HepG2 (cell line): Measurements from ENCODE around the gene MEIS1. TPM values are rescaled to one million over a fixed set of nuclear protein-coding genes. Genes with fewer than 3 reads are reported as not detected.

Experiments
- ATAC-seq: fragments of 200-7000 bp; cut with Tn5 transposase; 3 replicates; pipeline ENCODE4 v1.9.1; 2020; ENCODE audit warnings: mild to moderate bottlenecking, moderate library complexity
- BruUV-seq: library from RNA; stranded (reverse); fragments of 400-500 nt; replicated peaks from 2 replicates; lab custom pipeline; 2021; lab: Mats Ljungman, UMichigan
- CTCF ChIA-PET: fragments of 300-600 bp; formaldehyde crosslinking; extraction: SDS; loops from one replicate; lab custom pipeline; 2021; ENCODE audit warnings: low total read pairs, inconsistent platforms, low intra/inter-chr PET ratio; lab: Yijun Ruan, JAX
- POLR2A ChIA-PET: fragments of 350-600 bp; sonication (Branson Sonifier 250); formaldehyde crosslinking; loops from one replicate; lab custom pipeline; 2020; ENCODE audit warnings: antibody characterized with exemption, inconsistent platforms; lab: Yijun Ruan, JAX
- DNase-seq: peaks from one replicate; pipeline ENCODE4 v3.0.0-alpha.2; 2015; ENCODE audit warnings: low spot score
- FAIRE-seq: peaks from 3 replicates; lab custom pipeline; 2011; peaks lifted over from hg19 to GRCh38; lab: Jason Lieb, UNC
- H2AFZ ChIP-seq: one replicate; pipeline ENCODE4 v1.6.1; 2011; ENCODE audit warnings: low read length, inconsistent platforms
- H3K27ac ChIP-seq: fragments of 300-600 bp; 3 replicates; pipeline ENCODE4 v1.8.0; 2011; ENCODE audit warnings: mixed run types, mild to moderate bottlenecking, mixed read lengths, low read length, inconsistent platforms; ENCODE audit not compliant: insufficient read depth; ENCODE audit errors: extremely low read length
- H3K27me3 ChIP-seq, 2 experiments: fragments of 200-600 bp in 1 of 2; 2 replicates in 1 of 2; 3 replicates in 1 of 2; pipeline versions ENCODE4 v1.6.0 to v1.8.0; 2011; ENCODE audit warnings: low read length in 2 of 2, mild to moderate bottlenecking in 2 of 2, moderate library complexity in 2 of 2, inconsistent platforms in 1 of 2; ENCODE audit not compliant: insufficient read depth in 2 of 2, control insufficient read depth in 1 of 2
- H3K36me3 ChIP-seq, 2 experiments: fragments of 200-600 bp in 1 of 2; replicated peaks in 1 of 2; 2 replicates in 1 of 2; 3 replicates in 1 of 2; pipeline versions ENCODE4 v1.5.1 to v1.8.0; 2011; ENCODE audit warnings: low read length in 2 of 2, inconsistent platforms in 1 of 2; ENCODE audit not compliant: insufficient read depth in 2 of 2, control insufficient read depth in 1 of 2
- H3K4me1 ChIP-seq: 2 replicates; pipeline ENCODE4 v1.5.1; 2012; ENCODE audit warnings: low read length, inconsistent platforms; ENCODE audit not compliant: insufficient read depth
- H3K4me2 ChIP-seq: 2 replicates; pipeline ENCODE4 v1.6.0; 2011; ENCODE audit warnings: low read depth, low read length, inconsistent platforms
- H3K4me3 ChIP-seq, 3 experiments: fragments of 200-600 bp in 1 of 3; sonication (generic), shearing (Covaris generic) in 1 of 3; replicated peaks in 1 of 3; 2 replicates each; pipeline ENCODE4 v1.5.1; 2011 to 2016; ENCODE audit warnings: low read length in 3 of 3, inconsistent platforms in 2 of 3, low read depth in 2 of 3, mild to moderate bottlenecking in 2 of 3, control low read depth in 1 of 3, mixed read lengths in 1 of 3; ENCODE audit not compliant: insufficient read depth in 1 of 3
- H3K79me2 ChIP-seq: one replicate; pipeline ENCODE4 v1.6.1; 2011; ENCODE audit warnings: low read length, inconsistent platforms; ENCODE audit not compliant: insufficient read depth
- H3K9ac ChIP-seq: 2 replicates; pipeline ENCODE4 v1.6.0; 2011; ENCODE audit warnings: mild to moderate bottlenecking, low read depth, low read length, inconsistent platforms; ENCODE audit not compliant: insufficient read depth
- H3K9me3 ChIP-seq: 2 replicates; pipeline ENCODE4 v1.5.1; 2012; ENCODE audit warnings: mild to moderate bottlenecking, low read length
- H4K20me1 ChIP-seq: 2 replicates; pipeline ENCODE4 v1.6.0; 2011; ENCODE audit warnings: inconsistent platforms, mild to moderate bottlenecking, low read length, moderate library complexity; ENCODE audit not compliant: insufficient read depth
- GTF3A ChIP-seq: sonication (generic); formaldehyde crosslinking; conservative IDR thresholded peaks from 2 replicates; pipeline ENCODE4 v1.4.0; 2020; ENCODE audit warnings: mild to moderate bottlenecking, missing genetic modification reagents
- HOXD1 ChIP-seq: sonication (generic); formaldehyde crosslinking; IDR thresholded peaks from 2 replicates; pipeline ENCODE4 v1.5.0; 2020; ENCODE audit warnings: missing genetic modification reagents
- KLF15 ChIP-seq: sonication (generic); formaldehyde crosslinking; IDR thresholded peaks from 2 replicates; pipeline ENCODE4 v1.8.1; 2023; ENCODE audit warnings: borderline replicate concordance, mild to moderate bottlenecking, inconsistent platforms, missing genetic modification reagents, mixed read lengths
- MEF2D ChIP-seq: sonication (generic); formaldehyde crosslinking; IDR thresholded peaks from 2 replicates; pipeline ENCODE4 v1.5.1; 2020; ENCODE audit warnings: mild to moderate bottlenecking, missing genetic modification reagents
- NFIB ChIP-seq: sonication (generic); formaldehyde crosslinking; IDR thresholded peaks from 2 replicates; pipeline ENCODE4 v1.9.0; 2021; ENCODE audit warnings: missing genetic modification reagents, mild to moderate bottlenecking, borderline replicate concordance
- PCBP2 ChIP-seq: fragments of 200-400 bp; formaldehyde crosslinking; optimal IDR thresholded peaks from 2 replicates; pipeline ENCODE3; 2018; ENCODE audit warnings: low read length, low read depth; ENCODE audit not compliant: poor library complexity, severe bottlenecking
- POLR2AphosphoS5 ChIP-seq: IDR thresholded peaks from 2 replicates; pipeline ENCODE4 v1.6.1; 2012; ENCODE audit warnings: low read depth, low read length
- PRPF4 ChIP-seq: fragments of 200-400 bp; formaldehyde crosslinking; IDR thresholded peaks from 2 replicates; pipeline ENCODE4 v1.6.1; 2016; ENCODE audit warnings: low read length, low read depth; ENCODE audit not compliant: poor library complexity, severe bottlenecking
- TBX2 ChIP-seq: sonication (generic); formaldehyde crosslinking; IDR thresholded peaks from 2 replicates; pipeline ENCODE4 v1.5.0; 2020; ENCODE audit warnings: missing genetic modification reagents, mild to moderate bottlenecking, borderline replicate concordance
- YEATS2 ChIP-seq: sonication (generic); formaldehyde crosslinking; IDR thresholded peaks from 2 replicates; pipeline ENCODE4 v1.4.0; 2020; ENCODE audit warnings: missing genetic modification reagents, borderline replicate concordance
- ZMYM3 ChIP-seq: sonication (generic); formaldehyde crosslinking; IDR thresholded peaks from 2 replicates; pipeline ENCODE4 v1.5.1; 2020; ENCODE audit warnings: mild to moderate bottlenecking, missing genetic modification reagents
- ZNF17 ChIP-seq: sonication (generic); formaldehyde crosslinking; IDR thresholded peaks from 2 replicates; pipeline ENCODE4 v1.5.0; 2020; ENCODE audit warnings: mild to moderate bottlenecking, missing genetic modification reagents
- ZNF24 ChIP-seq: fragments of 450-650 bp; IDR thresholded peaks from 2 replicates; pipeline ENCODE4 v1.6.1; 2017; ENCODE audit warnings: antibody characterized with exemption, mild to moderate bottlenecking
- WGBS: methylation state at CpG from one replicate; pipeline ENCODE4 v1.1.6; 2017; ENCODE audit warnings: low lambda C conversion rate; 5-methylcytosine and 5-hydroxymethylcytosine counted together
- in situ Hi-C: cut with HindIII; loops from 2 replicates; pipeline ENCODE4 v1.10.0; 2017; ENCODE audit warnings: low pct_unique_long_range_greater_than_20kb; ENCODE audit not compliant: extremely low pct_ligation_motif_present
- intact Hi-C: fragments of 100-400 bp; cut with micrococcal nuclease; formaldehyde crosslinking; loops from one replicate; pipeline ENCODE4 v1.10.0; 2022; ENCODE audit not compliant: unreplicated experiment
- polyA plus RNA-seq, 8 experiments: library from polyadenylated mRNA; depleted of rRNA in 3 of 8; stranded (reverse) in 7 of 8; unstranded in 1 of 8; fragments of >200 nt; fragmentation: Illumina TruSeq in 4 of 8; extraction: Trizol in 4 of 8; gene quantifications; 2 replicates each; pipeline versions ENCODE4 v1.2.1 to v1.2.3, GENCODE V29; 2011 to 2016; ENCODE audit warnings: low read depth in 4 of 8, missing spikeins in 1 of 8, mixed read lengths in 1 of 8; ENCODE audit not compliant: insufficient read depth in 1 of 8
- total RNA-seq, 5 experiments: library from RNA; depleted of rRNA; stranded (reverse); fragments of >200 nt; fragmentation: Illumina TruSeq; extraction: Trizol; gene quantifications; 2 replicates each; pipeline ENCODE4 v1.2.3, GENCODE V29; 2016; ENCODE audit warnings: low read depth in 1 of 5
- TF ChIP-seq, protein P1 (sequence below): sonication (generic); formaldehyde crosslinking; IDR thresholded peaks from 2 replicates; pipeline ENCODE4 v1.9.0; 2022; ENCODE audit warnings: missing genetic modification reagents, mild to moderate bottlenecking, borderline replicate concordance
- TF ChIP-seq, protein P2 (sequence below): IDR thresholded peaks from 2 replicates; pipeline ENCODE4 v1.6.1; 2016; ENCODE audit warnings: mild to moderate bottlenecking, missing biosample characterization, missing genetic modification reagents

Gene MEIS1
- total and polyA plus RNA-seq, 2 of the 13 experiments (the other 11 are each of a cell fraction or from before 2014, with no cell fraction given), result 3.8 to 6.0 TPM

DNA sequence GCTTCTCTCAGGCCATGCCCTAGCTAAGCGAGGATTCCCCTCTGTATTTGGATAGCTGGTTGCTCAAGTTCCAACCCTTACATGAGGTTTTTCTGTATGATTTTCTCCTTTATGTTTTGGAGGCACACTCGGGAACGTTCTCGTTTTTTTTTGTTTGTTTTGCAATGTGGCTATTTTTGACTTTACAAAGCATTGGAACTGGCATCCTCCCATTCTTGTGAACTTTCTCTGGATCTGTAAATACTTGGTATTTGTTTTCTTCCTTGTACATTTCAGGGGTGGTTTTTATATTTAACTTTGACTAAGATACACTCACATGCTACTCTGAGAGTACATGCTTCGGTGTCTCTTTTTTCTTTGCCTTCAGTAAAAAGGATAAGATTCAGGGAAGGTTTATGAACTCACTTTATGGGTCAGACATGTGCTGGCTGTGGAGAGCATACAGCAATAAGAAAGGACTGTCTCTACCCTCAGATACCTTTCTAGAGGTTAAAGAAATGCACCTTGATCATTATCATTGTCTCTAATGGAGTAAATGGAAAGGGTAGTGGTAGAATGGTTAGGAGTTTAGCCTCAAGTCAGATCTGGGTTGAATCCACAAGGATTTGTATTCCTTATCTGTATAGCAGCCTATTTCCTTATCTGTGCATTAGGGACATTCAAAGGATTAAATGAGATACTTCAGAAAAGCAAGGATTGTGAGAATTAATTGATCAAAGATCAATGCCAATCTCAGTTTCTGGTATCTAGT lies 61.9 kb downstream of the MEIS1 start:
- TF ChIP-seq MEF2D (CRISPR knock-in tag) (no peak), YEATS2 (no peak), ZNF24 (no peak), ZMYM3 (CRISPR knock-in tag) (no peak), GTF3A (CRISPR knock-in tag) (no peak), PCBP2 (no peak), PRPF4 (no peak), ZNF17 (CRISPR knock-in tag) (no peak), POLR2AphosphoS5 (no peak), NFIB (no peak), KLF15 (no peak), TBX2 (CRISPR knock-in tag) (no peak), HOXD1 (CRISPR knock-in tag) (no peak)
- TF ChIP-seq, protein P1, sequence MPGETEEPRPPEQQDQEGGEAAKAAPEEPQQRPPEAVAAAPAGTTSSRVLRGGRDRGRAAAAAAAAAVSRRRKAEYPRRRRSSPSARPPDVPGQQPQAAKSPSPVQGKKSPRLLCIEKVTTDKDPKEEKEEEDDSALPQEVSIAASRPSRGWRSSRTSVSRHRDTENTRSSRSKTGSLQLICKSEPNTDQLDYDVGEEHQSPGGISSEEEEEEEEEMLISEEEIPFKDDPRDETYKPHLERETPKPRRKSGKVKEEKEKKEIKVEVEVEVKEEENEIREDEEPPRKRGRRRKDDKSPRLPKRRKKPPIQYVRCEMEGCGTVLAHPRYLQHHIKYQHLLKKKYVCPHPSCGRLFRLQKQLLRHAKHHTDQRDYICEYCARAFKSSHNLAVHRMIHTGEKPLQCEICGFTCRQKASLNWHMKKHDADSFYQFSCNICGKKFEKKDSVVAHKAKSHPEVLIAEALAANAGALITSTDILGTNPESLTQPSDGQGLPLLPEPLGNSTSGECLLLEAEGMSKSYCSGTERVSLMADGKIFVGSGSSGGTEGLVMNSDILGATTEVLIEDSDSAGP (CRISPR knock-in tag), result no peak
- TF ChIP-seq, protein P2, sequence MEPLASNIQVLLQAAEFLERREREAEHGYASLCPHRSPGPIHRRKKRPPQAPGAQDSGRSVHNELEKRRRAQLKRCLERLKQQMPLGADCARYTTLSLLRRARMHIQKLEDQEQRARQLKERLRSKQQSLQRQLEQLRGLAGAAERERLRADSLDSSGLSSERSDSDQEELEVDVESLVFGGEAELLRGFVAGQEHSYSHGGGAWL (CRISPR knock-in tag), result no peak
- TF ChIP-seq, all 625 proteins: peak for 0
- FAIRE-seq (no peak), ATAC-seq (no peak), DNase-seq (no peak)
- Histone ChIP-seq H3K36me3 (no peaks in the 10 kb centered on the region), H2AFZ (no peak overlapping the region), H3K79me2 (no peaks in the 10 kb centered on the region), H4K20me1 (no peaks in the 10 kb centered on the region), H3K4me3 (no peak overlapping the region), H3K4me2 (no peak overlapping the region), H3K9ac (no peak overlapping the region), H3K27ac (no peak overlapping the region), H3K27me3 (no peaks in the 10 kb centered on the region), H3K4me1 (peaks cover 23% of the 10 kb centered on the region), H3K9me3 (no peaks in the 10 kb centered on the region)
- WGBS, result 48% methylated on average over 5 of the region's 5 CpGs
- in situ Hi-C loops, result no loop called here
- POLR2A ChIA-PET, result no interaction called here
- BruUV-seq, result no TSS peak
- intact Hi-C loops, result no loop called here
- CTCF ChIA-PET, result no interaction called here
